K562 (cell line): ENCODE data around the gene LTK. TPM values are rescaled to one million over a fixed set of nuclear protein-coding genes. Genes with fewer than 3 reads are reported as not detected.

Source experiments
- CAMTA2 ChIP-seq: fragments of 250-450 bp; sonication (Bioruptor Pico); conservative IDR thresholded peaks from 2 replicates; pipeline ENCODE4 v1.5.1; 2022
- HLTF ChIP-seq: fragments of 450-650 bp; IDR thresholded peaks from 2 replicates; pipeline ENCODE4 v1.6.1; 2016
- MECOM ChIP-seq: fragments of 250-450 bp; sonication (Bioruptor Pico); IDR thresholded peaks from 2 replicates; pipeline ENCODE4 v1.8.0; 2022; ENCODE audit warnings: inconsistent platforms
- NELFE ChIP-seq: IDR thresholded peaks from 2 replicates; pipeline ENCODE4 v1.6.1; 2011; ENCODE audit warnings: mild to moderate bottlenecking; ENCODE audit not compliant: insufficient read depth, insufficient read length
- SAFB ChIP-seq: fragments of 200-400 bp; formaldehyde crosslinking; IDR thresholded peaks from 2 replicates; pipeline ENCODE4 v1.6.1; 2017; ENCODE audit warnings: low read depth, low read length, borderline replicate concordance
- SIX5 ChIP-seq, 2 experiments: IDR thresholded peaks; 2 replicates each; pipeline ENCODE4 v1.6.1; 2011; ENCODE audit warnings: low read length in 2 of 2, borderline replicate concordance in 1 of 2, low read depth in 1 of 2, mild to moderate bottlenecking in 1 of 2, moderate library complexity in 1 of 2; ENCODE audit not compliant: insufficient read depth in 1 of 2
- TBP ChIP-seq: optimal IDR thresholded peaks from 2 replicates; pipeline ENCODE3; 2011; ENCODE audit warnings: low read depth, low read length, improper control_type of control experiment
- ZBTB7A ChIP-seq: IDR thresholded peaks from 2 replicates; pipeline ENCODE4 v1.6.1; 2011; ENCODE audit warnings: low read depth, mild to moderate bottlenecking, low read length, moderate library complexity, borderline replicate concordance; ENCODE audit not compliant: control insufficient read depth
- ZC3H8 ChIP-seq: fragments of 450-650 bp; IDR thresholded peaks from 2 replicates; pipeline ENCODE4 v1.6.1; 2017
- ZNF75A ChIP-seq: fragments of 450-650 bp; formaldehyde crosslinking; IDR thresholded peaks from 2 replicates; pipeline ENCODE4 v1.4.0; 2020; ENCODE audit warnings: mild to moderate bottlenecking
- polyA plus RNA-seq, 8 experiments: library from polyadenylated mRNA; depleted of rRNA in 4 of 8; stranded (reverse) in 5 of 8; unstranded in 3 of 8; fragments of >200 nt; fragmentation: Nextera tagmentation in 2 of 8; fragmentation: Illumina TruSeq in 1 of 8; extraction: Ambion mirVana in 2 of 8; extraction: Trizol in 1 of 8; gene quantifications; 2 replicates each; pipeline versions ENCODE4 v1.2.1 to v1.2.3, GENCODE V29; 2011 to 2014; ENCODE audit warnings: inconsistent platforms in 1 of 8, missing spikeins in 1 of 8
- total RNA-seq, 7 experiments: library from RNA; depleted of rRNA in 6 of 7; stranded (reverse); fragments of >200 nt in 6 of 7; fragmentation: Illumina TruSeq in 2 of 7; extraction: Trizol in 2 of 7; gene quantifications; 2 replicates each; pipeline versions ENCODE4 v1.2.1 to v1.2.3, GENCODE V29; 2011 to 2021; ENCODE audit warnings: low replicate concordance in 1 of 7
- TF ChIP-seq, protein P1 (sequence below): sonication (generic); formaldehyde crosslinking; IDR thresholded peaks from 2 replicates; pipeline ENCODE4 v1.8.0; 2022; ENCODE audit warnings: mild to moderate bottlenecking, missing genetic modification reagents
- TF ChIP-seq, protein P2 (sequence below): fragments of 250-450 bp; sonication (Bioruptor Pico); IDR thresholded peaks from 2 replicates; pipeline ENCODE4 v1.5.0; 2022; ENCODE audit warnings: mild to moderate bottlenecking
- TF ChIP-seq, protein P3 (sequence below): sonication (generic); formaldehyde crosslinking; IDR thresholded peaks from 2 replicates; pipeline ENCODE4 v1.8.1; 2023; ENCODE audit warnings: mild to moderate bottlenecking, missing genetic modification reagents
- TF ChIP-seq, protein P4 (sequence below): fragments of 250-450 bp; sonication (Bioruptor Pico); IDR thresholded peaks from 2 replicates; pipeline ENCODE4 v1.4.0; 2020
- TF ChIP-seq, protein P5 (sequence below): fragments of 250-450 bp; sonication (Bioruptor Pico); IDR thresholded peaks from 2 replicates; pipeline ENCODE4 v1.8.0; 2021; ENCODE audit warnings: borderline replicate concordance, mild to moderate bottlenecking, moderate library complexity; ENCODE audit not compliant: poor library complexity, severe bottlenecking
- TF ChIP-seq, protein P6 (sequence below), 2 experiments: fragments of 450-650 bp in 1 of 2; sonication (generic) in 1 of 2; formaldehyde crosslinking in 1 of 2; IDR thresholded peaks in 1 of 2; conservative IDR thresholded peaks in 1 of 2; 2 replicates each; pipeline versions ENCODE4 v1.6.1 to v1.8.1; 2016 to 2023; ENCODE audit warnings: mild to moderate bottlenecking in 2 of 2, moderate library complexity in 2 of 2, inconsistent platforms in 1 of 2, missing genetic modification reagents in 1 of 2

The LTK gene
- total and polyA plus RNA-seq, 9 of the 15 experiments (the other 6 are each of a cell fraction or from before 2014, with no cell fraction given): 0.25 to 4.4 (median 1.8) TPM

DNA sequence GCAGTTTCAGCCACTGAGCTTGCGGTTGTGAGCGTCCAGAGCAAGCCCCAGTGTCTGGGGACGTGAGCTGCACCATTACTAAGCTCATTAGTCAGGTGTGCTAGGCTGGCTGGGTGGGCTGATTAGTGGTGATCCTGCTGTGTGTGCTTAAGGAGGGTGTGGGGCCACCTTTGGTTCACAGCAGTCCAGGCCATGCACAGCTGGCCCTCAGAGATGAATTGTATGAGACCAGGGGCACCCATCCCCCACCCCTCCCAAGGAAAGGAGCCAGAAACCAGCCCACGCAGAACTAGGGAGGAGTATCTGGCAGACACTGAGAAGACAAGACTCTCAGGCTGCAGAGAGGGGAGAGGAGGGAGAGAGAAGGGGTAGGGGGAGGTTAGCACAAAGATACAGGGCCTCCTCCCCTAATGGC lies 49.2 kb upstream of the LTK start (continued):
- TF ChIP-seq, protein P1, sequence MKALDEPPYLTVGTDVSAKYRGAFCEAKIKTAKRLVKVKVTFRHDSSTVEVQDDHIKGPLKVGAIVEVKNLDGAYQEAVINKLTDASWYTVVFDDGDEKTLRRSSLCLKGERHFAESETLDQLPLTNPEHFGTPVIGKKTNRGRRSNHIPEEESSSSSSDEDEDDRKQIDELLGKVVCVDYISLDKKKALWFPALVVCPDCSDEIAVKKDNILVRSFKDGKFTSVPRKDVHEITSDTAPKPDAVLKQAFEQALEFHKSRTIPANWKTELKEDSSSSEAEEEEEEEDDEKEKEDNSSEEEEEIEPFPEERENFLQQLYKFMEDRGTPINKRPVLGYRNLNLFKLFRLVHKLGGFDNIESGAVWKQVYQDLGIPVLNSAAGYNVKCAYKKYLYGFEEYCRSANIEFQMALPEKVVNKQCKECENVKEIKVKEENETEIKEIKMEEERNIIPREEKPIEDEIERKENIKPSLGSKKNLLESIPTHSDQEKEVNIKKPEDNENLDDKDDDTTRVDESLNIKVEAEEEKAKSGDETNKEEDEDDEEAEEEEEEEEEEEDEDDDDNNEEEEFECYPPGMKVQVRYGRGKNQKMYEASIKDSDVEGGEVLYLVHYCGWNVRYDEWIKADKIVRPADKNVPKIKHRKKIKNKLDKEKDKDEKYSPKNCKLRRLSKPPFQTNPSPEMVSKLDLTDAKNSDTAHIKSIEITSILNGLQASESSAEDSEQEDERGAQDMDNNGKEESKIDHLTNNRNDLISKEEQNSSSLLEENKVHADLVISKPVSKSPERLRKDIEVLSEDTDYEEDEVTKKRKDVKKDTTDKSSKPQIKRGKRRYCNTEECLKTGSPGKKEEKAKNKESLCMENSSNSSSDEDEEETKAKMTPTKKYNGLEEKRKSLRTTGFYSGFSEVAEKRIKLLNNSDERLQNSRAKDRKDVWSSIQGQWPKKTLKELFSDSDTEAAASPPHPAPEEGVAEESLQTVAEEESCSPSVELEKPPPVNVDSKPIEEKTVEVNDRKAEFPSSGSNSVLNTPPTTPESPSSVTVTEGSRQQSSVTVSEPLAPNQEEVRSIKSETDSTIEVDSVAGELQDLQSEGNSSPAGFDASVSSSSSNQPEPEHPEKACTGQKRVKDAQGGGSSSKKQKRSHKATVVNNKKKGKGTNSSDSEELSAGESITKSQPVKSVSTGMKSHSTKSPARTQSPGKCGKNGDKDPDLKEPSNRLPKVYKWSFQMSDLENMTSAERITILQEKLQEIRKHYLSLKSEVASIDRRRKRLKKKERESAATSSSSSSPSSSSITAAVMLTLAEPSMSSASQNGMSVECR (CRISPR knock-in tag): 0 out of 2 replicates have a peak, but pooled peaks have one; percentile 42
- TF ChIP-seq HLTF (no peak), MECOM (CRISPR knock-in tag) (no peak), CAMTA2 (CRISPR knock-in tag) (no peak), SIX5 (IDR thresholded peaks at IDR 0.05; ENCODE audit: borderline replicate concordance in 1 of 2, insufficient read depth in 1 of 2, low read depth in 1 of 2, low read length in 2 of 2) (no peak), TBP (no peak), SAFB (no peak), ZBTB7A (peak; percentile 62; the same call in 1 of the 2 replicates), NELFE (no peak), ZNF75A (CRISPR knock-in tag) (no peak), ZC3H8 (no peak)
- TF ChIP-seq, protein P2, sequence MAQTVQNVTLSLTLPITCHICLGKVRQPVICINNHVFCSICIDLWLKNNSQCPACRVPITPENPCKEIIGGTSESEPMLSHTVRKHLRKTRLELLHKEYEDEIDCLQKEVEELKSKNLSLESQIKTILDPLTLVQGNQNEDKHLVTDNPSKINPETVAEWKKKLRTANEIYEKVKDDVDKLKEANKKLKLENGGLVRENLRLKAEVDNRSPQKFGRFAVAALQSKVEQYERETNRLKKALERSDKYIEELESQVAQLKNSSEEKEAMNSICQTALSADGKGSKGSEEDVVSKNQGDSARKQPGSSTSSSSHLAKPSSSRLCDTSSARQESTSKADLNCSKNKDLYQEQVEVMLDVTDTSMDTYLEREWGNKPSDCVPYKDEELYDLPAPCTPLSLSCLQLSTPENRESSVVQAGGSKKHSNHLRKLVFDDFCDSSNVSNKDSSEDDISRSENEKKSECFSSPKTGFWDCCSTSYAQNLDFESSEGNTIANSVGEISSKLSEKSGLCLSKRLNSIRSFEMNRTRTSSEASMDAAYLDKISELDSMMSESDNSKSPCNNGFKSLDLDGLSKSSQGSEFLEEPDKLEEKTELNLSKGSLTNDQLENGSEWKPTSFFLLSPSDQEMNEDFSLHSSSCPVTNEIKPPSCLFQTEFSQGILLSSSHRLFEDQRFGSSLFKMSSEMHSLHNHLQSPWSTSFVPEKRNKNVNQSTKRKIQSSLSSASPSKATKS (CRISPR knock-in tag): no peak
- TF ChIP-seq, protein P3, sequence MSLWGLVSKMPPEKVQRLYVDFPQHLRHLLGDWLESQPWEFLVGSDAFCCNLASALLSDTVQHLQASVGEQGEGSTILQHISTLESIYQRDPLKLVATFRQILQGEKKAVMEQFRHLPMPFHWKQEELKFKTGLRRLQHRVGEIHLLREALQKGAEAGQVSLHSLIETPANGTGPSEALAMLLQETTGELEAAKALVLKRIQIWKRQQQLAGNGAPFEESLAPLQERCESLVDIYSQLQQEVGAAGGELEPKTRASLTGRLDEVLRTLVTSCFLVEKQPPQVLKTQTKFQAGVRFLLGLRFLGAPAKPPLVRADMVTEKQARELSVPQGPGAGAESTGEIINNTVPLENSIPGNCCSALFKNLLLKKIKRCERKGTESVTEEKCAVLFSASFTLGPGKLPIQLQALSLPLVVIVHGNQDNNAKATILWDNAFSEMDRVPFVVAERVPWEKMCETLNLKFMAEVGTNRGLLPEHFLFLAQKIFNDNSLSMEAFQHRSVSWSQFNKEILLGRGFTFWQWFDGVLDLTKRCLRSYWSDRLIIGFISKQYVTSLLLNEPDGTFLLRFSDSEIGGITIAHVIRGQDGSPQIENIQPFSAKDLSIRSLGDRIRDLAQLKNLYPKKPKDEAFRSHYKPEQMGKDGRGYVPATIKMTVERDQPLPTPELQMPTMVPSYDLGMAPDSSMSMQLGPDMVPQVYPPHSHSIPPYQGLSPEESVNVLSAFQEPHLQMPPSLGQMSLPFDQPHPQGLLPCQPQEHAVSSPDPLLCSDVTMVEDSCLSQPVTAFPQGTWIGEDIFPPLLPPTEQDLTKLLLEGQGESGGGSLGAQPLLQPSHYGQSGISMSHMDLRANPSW (CRISPR knock-in tag): no peak
- TF ChIP-seq, protein P4, sequence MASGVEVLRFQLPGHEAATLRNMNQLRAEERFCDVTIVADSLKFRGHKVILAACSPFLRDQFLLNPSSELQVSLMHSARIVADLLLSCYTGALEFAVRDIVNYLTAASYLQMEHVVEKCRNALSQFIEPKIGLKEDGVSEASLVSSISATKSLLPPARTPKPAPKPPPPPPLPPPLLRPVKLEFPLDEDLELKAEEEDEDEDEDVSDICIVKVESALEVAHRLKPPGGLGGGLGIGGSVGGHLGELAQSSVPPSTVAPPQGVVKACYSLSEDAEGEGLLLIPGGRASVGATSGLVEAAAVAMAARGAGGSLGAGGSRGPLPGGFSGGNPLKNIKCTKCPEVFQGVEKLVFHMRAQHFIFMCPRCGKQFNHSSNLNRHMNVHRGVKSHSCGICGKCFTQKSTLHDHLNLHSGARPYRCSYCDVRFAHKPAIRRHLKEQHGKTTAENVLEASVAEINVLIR (CRISPR knock-in tag): no peak
- TF ChIP-seq, protein P5, sequence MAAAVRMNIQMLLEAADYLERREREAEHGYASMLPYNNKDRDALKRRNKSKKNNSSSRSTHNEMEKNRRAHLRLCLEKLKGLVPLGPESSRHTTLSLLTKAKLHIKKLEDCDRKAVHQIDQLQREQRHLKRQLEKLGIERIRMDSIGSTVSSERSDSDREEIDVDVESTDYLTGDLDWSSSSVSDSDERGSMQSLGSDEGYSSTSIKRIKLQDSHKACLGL (CRISPR knock-in tag): no peak
- TF ChIP-seq, protein P6, sequence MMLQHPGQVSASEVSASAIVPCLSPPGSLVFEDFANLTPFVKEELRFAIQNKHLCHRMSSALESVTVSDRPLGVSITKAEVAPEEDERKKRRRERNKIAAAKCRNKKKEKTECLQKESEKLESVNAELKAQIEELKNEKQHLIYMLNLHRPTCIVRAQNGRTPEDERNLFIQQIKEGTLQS (IDR thresholded peaks at IDR 0.05): no peak
- TF ChIP-seq, protein P6 (CRISPR knock-in tag; conservative IDR thresholded peaks at IDR 0.05): no peak
